ENCODE measurements around the gene GPRASP1.

GRCh38 chrX:102637561-102637960 is 13.7 kb upstream of the GPRASP1 start:
- TF ChIP-seq SMC3 (IDR thresholded peaks at IDR 0.05; ENCODE audit: low read length) (no peak), TBP (CRISPR knock-in tag; IDR thresholded peaks at IDR 0.05) (no peak), HNRNPH1 (optimal IDR thresholded peaks at IDR 0.05; ENCODE audit: low read depth, low read length) (no peak), CTCF (CRISPR knock-in tag; IDR thresholded peaks at IDR 0.05) (no peak), IKZF1 (IDR thresholded peaks at IDR 0.05) (no peak)
